ENCODE data around the gene NRXN3. TPM values are rescaled to one million over a fixed set of nuclear protein-coding genes. Genes with fewer than 3 reads are reported as not detected.

Gene NRXN3
- total RNA-seq, 1 donor from 2014 or later = 5.9 TPM

GRCh38 chr14:79295385-79295784, 1125.2 kb downstream of the NRXN3 start:
- Mint-ChIP-seq H3K4me3 (no peak overlapping the region), H3K4me1 (peaks cover 8% of the 10 kb centered on the region), H3K27me3 (ENCODE audit: insufficient read depth, low read depth) (peaks cover 4% of the 10 kb centered on the region), H3K27ac (no peak overlapping the region), H3K9me3 (no peaks in the 10 kb centered on the region), H3K36me3 (peaks cover 3% of the 10 kb centered on the region)
- Histone ChIP-seq H3K4me1 (peaks cover 13% of the 10 kb centered on the region), H3K4me3 (no peak overlapping the region), H3K36me3 (no peaks in the 10 kb centered on the region), H3K9me3 (ENCODE audit: low read depth) (no peaks in the 10 kb centered on the region), H3K4me2 (no peak overlapping the region), H3K79me2 (ENCODE audit: low read depth) (no peaks in the 10 kb centered on the region), H4K20me1 (ENCODE audit: low read depth) (no peaks in the 10 kb centered on the region), H3F3A (ENCODE audit: low read depth) (peaks cover 4% of the 10 kb centered on the region), H3K27ac (no peak overlapping the region), H3K27me3 (no peaks in the 10 kb centered on the region), H2AFZ (replicated peaks) (no peak overlapping the region), H3K9ac (no peak overlapping the region)
- TF ChIP-seq, protein P1, sequence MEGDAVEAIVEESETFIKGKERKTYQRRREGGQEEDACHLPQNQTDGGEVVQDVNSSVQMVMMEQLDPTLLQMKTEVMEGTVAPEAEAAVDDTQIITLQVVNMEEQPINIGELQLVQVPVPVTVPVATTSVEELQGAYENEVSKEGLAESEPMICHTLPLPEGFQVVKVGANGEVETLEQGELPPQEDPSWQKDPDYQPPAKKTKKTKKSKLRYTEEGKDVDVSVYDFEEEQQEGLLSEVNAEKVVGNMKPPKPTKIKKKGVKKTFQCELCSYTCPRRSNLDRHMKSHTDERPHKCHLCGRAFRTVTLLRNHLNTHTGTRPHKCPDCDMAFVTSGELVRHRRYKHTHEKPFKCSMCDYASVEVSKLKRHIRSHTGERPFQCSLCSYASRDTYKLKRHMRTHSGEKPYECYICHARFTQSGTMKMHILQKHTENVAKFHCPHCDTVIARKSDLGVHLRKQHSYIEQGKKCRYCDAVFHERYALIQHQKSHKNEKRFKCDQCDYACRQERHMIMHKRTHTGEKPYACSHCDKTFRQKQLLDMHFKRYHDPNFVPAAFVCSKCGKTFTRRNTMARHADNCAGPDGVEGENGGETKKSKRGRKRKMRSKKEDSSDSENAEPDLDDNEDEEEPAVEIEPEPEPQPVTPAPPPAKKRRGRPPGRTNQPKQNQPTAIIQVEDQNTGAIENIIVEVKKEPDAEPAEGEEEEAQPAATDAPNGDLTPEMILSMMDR (IDR thresholded peaks at IDR 0.05) = no peak
- TF ChIP-seq EZH2 (IDR thresholded peaks at IDR 0.05) (no peak), EZH2phosphoT487 (IDR thresholded peaks at IDR 0.05) (no peak)
- no peak for DNase-seq (ENCODE audit: low spot score)

DNA sequence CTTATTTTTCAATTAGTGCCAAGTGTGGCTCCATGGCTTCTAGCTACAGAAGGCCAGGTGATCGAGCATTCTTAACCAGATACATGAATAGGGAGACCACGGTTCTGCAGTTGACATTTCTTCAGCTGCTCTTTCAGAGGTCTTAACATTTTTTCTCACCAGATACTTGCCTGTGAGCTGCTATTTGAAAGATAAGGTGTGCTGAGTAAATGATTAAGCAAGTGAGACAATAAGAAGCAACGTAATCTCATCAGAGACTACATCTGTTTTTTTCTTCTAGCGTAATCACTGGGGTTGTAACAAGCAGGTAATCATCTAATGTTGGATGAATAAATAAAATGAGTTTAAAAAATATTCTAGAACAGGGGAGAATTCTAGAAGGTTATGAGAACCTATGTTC, 1128.2 kb downstream of the NRXN3 start:
- peaks cover 5% of the 10 kb centered on the region for H3K36me3 Mint-ChIP-seq
- no peak overlapping the region for H3K4me3 Mint-ChIP-seq
- no peaks in the 10 kb centered on the region for H4K20me1 ChIP-seq (ENCODE audit: low read depth)
- peaks cover 8% of the 10 kb centered on the region for H3K4me1 ChIP-seq
- no peak overlapping the region for H3K27ac ChIP-seq
- no peak overlapping the region for H3K9ac ChIP-seq
- H3K4me1 Mint-ChIP-seq = peaks cover 8% of the 10 kb centered on the region
- H2AFZ ChIP-seq (replicated peaks) = no peak overlapping the region
- H3K79me2 ChIP-seq (ENCODE audit: low read depth) = no peaks in the 10 kb centered on the region
- no peaks in the 10 kb centered on the region for H3K36me3 ChIP-seq
- no peaks in the 10 kb centered on the region for H3K27me3 ChIP-seq
- TF ChIP-seq EZH2 (IDR thresholded peaks at IDR 0.05) = no peak
- TF ChIP-seq EZH2phosphoT487 (IDR thresholded peaks at IDR 0.05) = no peak
- TF ChIP-seq, protein P1 (IDR thresholded peaks at IDR 0.05) = no peak
- no peaks in the 10 kb centered on the region for H3K9me3 ChIP-seq (ENCODE audit: low read depth)
- no peak overlapping the region for H3K4me2 ChIP-seq
- H3K27me3 Mint-ChIP-seq (ENCODE audit: insufficient read depth, low read depth) = peaks cover 4% of the 10 kb centered on the region
- H3K4me3 ChIP-seq = no peak overlapping the region
- no peaks in the 10 kb centered on the region for H3K9me3 Mint-ChIP-seq
- H3K27ac Mint-ChIP-seq = no peak overlapping the region
- peaks cover 1% of the 10 kb centered on the region for H3F3A ChIP-seq (ENCODE audit: low read depth)
- DNase-seq (ENCODE audit: low spot score) = no peak

GRCh38 chr14:79299162-79299561, 1129.0 kb downstream of the NRXN3 start:
- H3K27ac ChIP-seq = no peak overlapping the region
- H3K79me2 ChIP-seq (ENCODE audit: low read depth) = no peaks in the 10 kb centered on the region
- no peaks in the 10 kb centered on the region for H3K36me3 ChIP-seq
- no peaks in the 10 kb centered on the region for H3K9me3 ChIP-seq (ENCODE audit: low read depth)
- Mint-ChIP-seq H3K27me3 (ENCODE audit: insufficient read depth, low read depth) (peaks cover under 1% of the 10 kb centered on the region), H3K4me3 (no peak overlapping the region), H3K36me3 (peaks cover 7% of the 10 kb centered on the region), H3K9me3 (no peaks in the 10 kb centered on the region), H3K4me1 (no peaks in the 10 kb centered on the region), H3K27ac (no peak overlapping the region)
- no peak overlapping the region for H3K4me3 ChIP-seq
- no peaks in the 10 kb centered on the region for H3K27me3 ChIP-seq
- no peaks in the 10 kb centered on the region for H3F3A ChIP-seq (ENCODE audit: low read depth)
- H3K4me2 ChIP-seq = no peak overlapping the region
- no peak overlapping the region for H2AFZ ChIP-seq (replicated peaks)
- peaks cover 4% of the 10 kb centered on the region for H3K4me1 ChIP-seq
- TF ChIP-seq, protein P1 (IDR thresholded peaks at IDR 0.05) = no peak
- DNase-seq (ENCODE audit: low spot score) = no peak
- H4K20me1 ChIP-seq (ENCODE audit: low read depth) = no peaks in the 10 kb centered on the region
- H3K9ac ChIP-seq = no peak overlapping the region
